Loucy (cell line): Measurements from ENCODE around the gene SLC35B2.

Experiments used
- CTCF ChIP-seq: fragments of 200-600 bp; sonication (generic); conservative IDR thresholded peaks from 2 replicates; pipeline ENCODE4 v1.5.1; 2014; ENCODE audit warnings: mild to moderate bottlenecking, antibody characterized with exemption, low read length
- EZH2phosphoT487 ChIP-seq: fragments of 200-600 bp; IDR thresholded peaks from 2 replicates; pipeline ENCODE4 v1.6.1; 2018; ENCODE audit warnings: antibody characterized with exemption, mild to moderate bottlenecking, moderate library complexity, borderline replicate concordance

- TF ChIP-seq EZH2phosphoT487 (no peak), CTCF (no peak)
Measured at GRCh38 chr6:44228031-44228430, 29.3 kb downstream of the SLC35B2 start.
